Testis (tissue), 2 donors: Measurements from ENCODE around the gene ZNF674.

Experiments used
- POLR2A ChIP-seq: fragments of 450-650 bp; IDR thresholded peaks from one replicate; pipeline ENCODE4 v1.6.1; 2017; ENCODE audit warnings: antibody characterized with exemption, mild to moderate bottlenecking, moderate library complexity
- TF ChIP-seq, protein P1 (sequence below), 3 experiments: fragments of 450-650 bp in 2 of 3; fragments of 200-600 bp in 1 of 3; sonication (generic) in 1 of 3; IDR thresholded peaks; one replicate each; pipeline ENCODE4 v1.5.1; 2016 to 2019; ENCODE audit warnings: antibody characterized with exemption in 3 of 3, mild to moderate bottlenecking in 2 of 3, moderate library complexity in 1 of 3

DNA sequence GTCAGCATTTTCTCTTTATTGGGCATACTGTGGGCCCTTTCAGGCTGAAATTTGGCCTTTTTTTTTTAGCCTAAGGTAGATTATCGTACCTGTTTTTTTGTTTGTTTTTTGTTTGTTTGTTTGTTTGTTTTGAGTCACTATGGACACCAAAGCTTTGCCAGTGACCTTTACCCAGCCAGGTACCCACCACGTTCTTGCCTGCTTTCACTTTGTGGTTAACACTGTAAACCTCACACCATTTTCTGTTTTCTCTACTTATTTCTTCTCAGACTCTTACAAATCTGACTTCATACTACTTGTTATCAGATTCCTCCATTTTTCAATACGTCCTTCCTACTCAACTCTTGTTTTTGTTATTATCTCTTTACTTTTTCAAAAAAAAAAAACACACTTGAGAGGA, 81.5 kb downstream of the ZNF674 start:
- TF ChIP-seq POLR2A: no peak
- TF ChIP-seq, protein P1, sequence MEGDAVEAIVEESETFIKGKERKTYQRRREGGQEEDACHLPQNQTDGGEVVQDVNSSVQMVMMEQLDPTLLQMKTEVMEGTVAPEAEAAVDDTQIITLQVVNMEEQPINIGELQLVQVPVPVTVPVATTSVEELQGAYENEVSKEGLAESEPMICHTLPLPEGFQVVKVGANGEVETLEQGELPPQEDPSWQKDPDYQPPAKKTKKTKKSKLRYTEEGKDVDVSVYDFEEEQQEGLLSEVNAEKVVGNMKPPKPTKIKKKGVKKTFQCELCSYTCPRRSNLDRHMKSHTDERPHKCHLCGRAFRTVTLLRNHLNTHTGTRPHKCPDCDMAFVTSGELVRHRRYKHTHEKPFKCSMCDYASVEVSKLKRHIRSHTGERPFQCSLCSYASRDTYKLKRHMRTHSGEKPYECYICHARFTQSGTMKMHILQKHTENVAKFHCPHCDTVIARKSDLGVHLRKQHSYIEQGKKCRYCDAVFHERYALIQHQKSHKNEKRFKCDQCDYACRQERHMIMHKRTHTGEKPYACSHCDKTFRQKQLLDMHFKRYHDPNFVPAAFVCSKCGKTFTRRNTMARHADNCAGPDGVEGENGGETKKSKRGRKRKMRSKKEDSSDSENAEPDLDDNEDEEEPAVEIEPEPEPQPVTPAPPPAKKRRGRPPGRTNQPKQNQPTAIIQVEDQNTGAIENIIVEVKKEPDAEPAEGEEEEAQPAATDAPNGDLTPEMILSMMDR (IDR thresholded peaks at IDR 0.05): no peak
